Fibroblast of lung (primary cell): Measurements from ENCODE around the gene EYA2.

ENCODE experiments used
- EZH2 ChIP-seq: IDR thresholded peaks from 2 replicates; pipeline ENCODE4 v1.5.1; 2012; ENCODE audit warnings: low read length, control low read depth, mild to moderate bottlenecking; ENCODE audit errors: missing control alignments
- TF ChIP-seq, protein P1 (sequence below), 2 donors: IDR thresholded peaks in 1 of 2; conservative IDR thresholded peaks in 1 of 2; 1 replicate in 1 of 2; 2 replicates in 1 of 2; pipeline ENCODE4 v1.5.1; 2011 to 2012; ENCODE audit warnings: low read length in 2 of 2, control low read depth in 1 of 2, inconsistent platforms in 1 of 2, low read depth in 1 of 2, mild to moderate bottlenecking in 1 of 2

DNA sequence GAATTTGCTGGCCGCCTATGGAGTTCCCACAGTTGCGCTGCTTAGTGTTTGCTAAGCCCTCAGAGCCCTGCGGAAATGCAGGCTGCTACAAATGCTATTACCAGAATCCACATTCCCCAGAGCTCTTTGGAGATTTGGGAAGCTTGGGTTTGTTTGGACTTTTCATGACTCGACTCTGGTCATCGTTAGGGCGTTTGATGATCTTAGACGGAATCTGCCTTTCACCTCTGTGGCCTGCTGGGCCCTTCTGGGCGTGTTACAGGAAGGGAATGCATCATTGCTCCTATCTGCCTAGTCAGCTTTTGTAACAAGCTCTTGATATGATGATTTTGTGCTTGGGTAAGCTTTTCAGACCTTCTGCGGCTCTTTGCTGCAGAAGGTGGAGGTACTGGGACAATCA, 50.8 kb downstream of the EYA2 start:
- TF ChIP-seq, protein P1, sequence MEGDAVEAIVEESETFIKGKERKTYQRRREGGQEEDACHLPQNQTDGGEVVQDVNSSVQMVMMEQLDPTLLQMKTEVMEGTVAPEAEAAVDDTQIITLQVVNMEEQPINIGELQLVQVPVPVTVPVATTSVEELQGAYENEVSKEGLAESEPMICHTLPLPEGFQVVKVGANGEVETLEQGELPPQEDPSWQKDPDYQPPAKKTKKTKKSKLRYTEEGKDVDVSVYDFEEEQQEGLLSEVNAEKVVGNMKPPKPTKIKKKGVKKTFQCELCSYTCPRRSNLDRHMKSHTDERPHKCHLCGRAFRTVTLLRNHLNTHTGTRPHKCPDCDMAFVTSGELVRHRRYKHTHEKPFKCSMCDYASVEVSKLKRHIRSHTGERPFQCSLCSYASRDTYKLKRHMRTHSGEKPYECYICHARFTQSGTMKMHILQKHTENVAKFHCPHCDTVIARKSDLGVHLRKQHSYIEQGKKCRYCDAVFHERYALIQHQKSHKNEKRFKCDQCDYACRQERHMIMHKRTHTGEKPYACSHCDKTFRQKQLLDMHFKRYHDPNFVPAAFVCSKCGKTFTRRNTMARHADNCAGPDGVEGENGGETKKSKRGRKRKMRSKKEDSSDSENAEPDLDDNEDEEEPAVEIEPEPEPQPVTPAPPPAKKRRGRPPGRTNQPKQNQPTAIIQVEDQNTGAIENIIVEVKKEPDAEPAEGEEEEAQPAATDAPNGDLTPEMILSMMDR (conservative IDR thresholded peaks at IDR 0.05 in 1 of 2, IDR thresholded peaks at IDR 0.05 in 1 of 2; ENCODE audit: low read depth in 1 of 2, low read length in 2 of 2), result no peak
- TF ChIP-seq EZH2, result no peak
